ENCODE measurements around the gene RAB8A.
A peak's percentile ranks its signal among the peaks of the same experiment; 100 is the strongest.

- TF ChIP-seq BHLHE40 (IDR thresholded peaks at IDR 0.05; ENCODE audit: borderline replicate concordance) (no peak), FOXK2 (IDR thresholded peaks at IDR 0.05) (no peak), PKNOX1 (IDR thresholded peaks at IDR 0.05) (no peak), SUZ12 (IDR thresholded peaks at IDR 0.05) (no peak), L3MBTL2 (conservative IDR thresholded peaks at IDR 0.05) (peak; percentile 16; the same call in 1 of the 2 replicates), ARNT (IDR thresholded peaks at IDR 0.05) (no peak), TARDBP (IDR thresholded peaks at IDR 0.05) (no peak), SP1 (IDR thresholded peaks at IDR 0.05) (no peak)
These were observed 34.6 kb upstream of the RAB8A start for GRCh38 chr19:16076958-16077611.

All from HEK293T (cell line).